Nucleus accumbens (tissue), 56 donors: ENCODE results near the gene PRPF31.
"Not testable (repeated sequence)": the region's sequence is repeated elsewhere in the genome, so short reads cannot be mapped to it uniquely, and the experiment has no call there.

Experiments
- DNase-seq, 56 donors: peaks; one replicate each; lab custom pipeline; 2025; lab: John Stamatoyannopoulos, UW

PRPF31 gene, protein sequence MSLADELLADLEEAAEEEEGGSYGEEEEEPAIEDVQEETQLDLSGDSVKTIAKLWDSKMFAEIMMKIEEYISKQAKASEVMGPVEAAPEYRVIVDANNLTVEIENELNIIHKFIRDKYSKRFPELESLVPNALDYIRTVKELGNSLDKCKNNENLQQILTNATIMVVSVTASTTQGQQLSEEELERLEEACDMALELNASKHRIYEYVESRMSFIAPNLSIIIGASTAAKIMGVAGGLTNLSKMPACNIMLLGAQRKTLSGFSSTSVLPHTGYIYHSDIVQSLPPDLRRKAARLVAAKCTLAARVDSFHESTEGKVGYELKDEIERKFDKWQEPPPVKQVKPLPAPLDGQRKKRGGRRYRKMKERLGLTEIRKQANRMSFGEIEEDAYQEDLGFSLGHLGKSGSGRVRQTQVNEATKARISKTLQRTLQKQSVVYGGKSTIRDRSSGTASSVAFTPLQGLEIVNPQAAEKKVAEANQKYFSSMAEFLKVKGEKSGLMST

DNA sequence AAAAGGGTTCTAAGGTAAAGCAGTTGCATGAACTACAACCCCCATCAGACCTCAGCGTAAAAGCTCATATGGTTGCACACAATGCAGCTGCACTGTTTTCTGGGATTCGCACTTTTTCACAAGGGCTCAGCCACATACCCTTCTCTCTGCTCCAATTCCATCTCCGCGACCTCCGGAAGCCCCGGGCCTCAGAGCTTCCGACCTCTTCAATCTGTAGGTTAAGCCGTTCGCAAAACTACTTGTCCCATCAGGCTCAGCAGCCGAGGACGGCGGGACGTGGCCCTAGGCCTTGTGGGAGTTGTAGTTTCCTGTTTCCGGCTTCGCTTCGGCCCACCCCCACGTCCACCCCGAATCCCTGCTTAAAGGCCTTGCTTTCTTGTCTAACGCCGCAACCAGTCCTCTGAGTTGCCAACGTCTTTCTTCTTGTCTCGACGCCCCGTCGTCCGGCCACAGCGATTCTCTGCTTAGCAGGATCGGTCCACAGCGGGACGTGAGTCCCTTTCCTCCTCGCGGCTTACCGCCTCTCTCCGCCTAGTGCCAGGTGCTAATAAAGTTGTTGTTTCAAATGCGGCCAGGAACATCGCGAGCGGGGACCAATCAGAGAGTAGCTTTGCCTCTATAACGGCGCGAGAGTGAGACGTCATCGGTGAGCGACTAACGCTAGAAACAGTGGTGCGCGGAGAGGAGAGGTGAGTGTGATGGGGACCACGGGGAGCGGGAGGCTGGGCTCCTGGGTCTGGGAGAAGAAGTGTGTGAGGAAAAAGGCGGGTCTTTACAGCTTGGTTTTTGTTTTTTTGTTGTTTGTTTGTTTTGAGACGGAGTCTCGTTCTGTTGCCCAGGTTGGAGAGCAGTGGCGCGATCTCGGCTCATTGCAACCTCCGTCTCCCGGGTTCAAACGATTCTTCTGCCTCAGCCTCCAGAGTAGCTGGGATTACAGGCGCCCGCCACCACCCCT lies at the start of gene PRPF31, which contains the start of gene TFPT:
TSS of gene PRPF31 (plus strand) at position 646 of the 955 bp plus-strand sequence. CDS start 2,525 bp downstream, outside the sequence.
TSS of gene TFPT (minus strand) at position 549 of the 955 bp plus-strand sequence. CDS start at position 161, 388 bp downstream.
- peak; percentile 70 to 100 (median 96) for DNase-seq

DNA sequence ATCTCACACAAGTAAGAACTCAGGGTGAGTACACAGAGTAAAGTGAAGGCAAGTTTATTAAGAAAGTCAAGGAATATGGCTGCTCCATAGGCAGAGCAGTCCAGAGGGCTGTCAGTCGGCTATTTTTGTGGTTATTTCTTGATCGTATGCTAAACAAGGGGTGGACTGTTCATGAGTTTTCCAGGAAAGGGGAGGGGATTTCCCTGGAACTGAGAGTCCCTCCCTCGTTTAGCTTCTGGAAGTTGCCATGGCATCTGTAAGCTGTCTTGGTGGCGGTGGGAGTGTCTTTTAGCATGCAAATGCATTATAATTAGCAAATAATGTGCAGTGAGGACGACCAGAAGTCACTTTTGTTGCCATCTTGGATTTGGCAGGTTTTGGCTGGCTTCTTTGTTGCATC lies 46.1 kb upstream of the PRPF31 start:
- no peak for DNase-seq

DNA sequence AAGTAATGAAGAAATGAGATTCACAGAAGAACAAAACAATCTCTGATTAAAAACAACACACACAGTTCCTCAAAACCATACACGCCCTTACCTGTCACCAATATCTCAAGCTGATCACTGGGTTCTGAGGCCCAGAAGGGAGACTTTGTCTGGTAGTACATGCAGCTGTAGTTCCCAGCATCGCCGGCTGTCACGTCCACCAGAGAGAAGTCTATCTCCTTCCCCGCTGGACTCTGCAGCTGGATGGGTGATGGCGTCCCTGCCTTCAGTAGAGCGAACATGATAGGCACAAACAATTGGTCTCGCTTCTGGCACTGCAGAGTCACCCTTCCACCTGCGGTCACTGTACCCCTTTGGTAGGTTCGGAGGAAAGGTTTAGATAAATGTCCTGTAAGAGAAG lies 41.7 kb upstream of the PRPF31 start:
- no peak for DNase-seq

DNA sequence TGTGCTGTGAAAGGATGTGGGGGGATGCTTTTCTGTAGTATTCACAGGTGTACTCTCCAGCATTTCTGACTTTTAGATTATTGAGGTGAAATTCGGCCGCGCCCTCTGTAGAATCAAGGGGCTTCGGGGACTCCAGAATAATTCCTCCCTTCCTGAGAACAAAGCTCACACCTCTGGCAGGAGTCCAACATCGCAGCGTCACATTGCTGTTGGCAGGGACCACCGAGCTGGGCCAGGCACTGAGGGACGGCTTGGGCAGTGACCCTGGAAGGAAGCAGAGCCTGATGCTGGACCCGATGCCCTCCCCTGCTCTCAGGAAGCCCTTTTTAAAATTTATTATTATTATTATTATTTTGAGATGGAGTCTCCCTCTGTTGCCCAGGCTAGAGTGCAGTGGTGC lies 40.7 kb upstream of the PRPF31 start:
- no peak for DNase-seq

DNA sequence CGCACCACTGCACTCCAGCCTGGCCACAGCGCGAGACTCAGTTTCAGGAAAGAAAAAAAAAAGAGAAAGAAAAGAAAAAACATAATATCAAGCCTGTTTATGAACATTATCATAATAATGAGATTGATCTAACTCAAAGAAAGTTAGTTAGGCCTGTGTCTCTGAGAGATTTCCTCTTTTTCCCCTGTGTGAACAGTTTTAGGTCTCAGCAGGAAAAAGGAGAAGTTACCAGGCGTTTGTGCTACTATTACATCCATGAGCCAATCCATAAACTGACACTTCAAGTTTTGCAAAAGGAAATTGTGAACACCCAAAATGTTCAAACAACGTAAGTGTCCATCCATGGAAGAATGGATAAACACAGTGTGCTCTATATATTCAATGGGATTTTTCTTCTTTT lies 38.2 kb upstream of the PRPF31 start:
- DNase-seq = no peak

DNA sequence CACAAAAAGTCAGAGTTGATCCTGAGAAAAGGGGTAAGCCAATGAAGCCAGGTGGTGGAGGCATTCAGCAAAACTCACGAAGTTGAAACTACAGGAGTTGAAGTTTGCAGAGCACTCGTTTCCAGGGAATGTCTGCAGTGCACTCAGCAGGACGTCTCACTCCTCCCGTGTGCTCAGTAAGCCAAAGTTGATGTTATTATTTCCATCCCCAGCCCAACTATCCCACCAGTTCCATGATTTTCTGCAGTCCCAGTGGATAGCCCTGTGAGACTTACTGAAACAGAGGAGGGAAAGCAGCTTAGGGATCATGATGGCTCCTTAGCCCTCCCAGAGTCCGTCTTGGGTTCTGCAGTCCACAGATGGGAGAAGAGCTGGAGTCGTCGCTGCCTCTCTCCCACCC lies 34.5 kb upstream of the PRPF31 start, which contains the start of gene TARM1:
TSS of gene TARM1 (minus strand) at position 334 of the 400 bp plus-strand sequence. CDS start at position 309, 25 bp downstream.
- DNase-seq = no peak

DNA sequence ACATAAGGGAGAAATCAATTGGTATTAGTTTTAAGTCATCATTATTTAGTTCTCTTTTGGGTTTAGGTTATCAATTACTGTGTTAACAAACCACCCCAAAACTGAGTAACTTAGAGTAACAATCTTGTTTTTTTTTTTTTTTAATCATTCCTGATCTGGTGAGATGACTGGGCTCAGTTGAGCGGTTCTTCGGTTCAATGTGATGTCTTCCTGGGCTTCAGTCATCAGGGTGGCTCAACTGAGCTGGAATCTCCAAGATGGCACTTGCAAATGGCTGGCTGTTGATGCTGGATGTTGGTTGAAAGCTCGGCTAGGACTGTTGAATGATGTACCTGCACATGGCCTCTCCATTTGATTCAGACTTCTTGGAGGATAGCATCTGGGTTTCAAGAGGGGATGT lies 31.1 kb upstream of the PRPF31 start:
- DNase-seq = no peak

DNA sequence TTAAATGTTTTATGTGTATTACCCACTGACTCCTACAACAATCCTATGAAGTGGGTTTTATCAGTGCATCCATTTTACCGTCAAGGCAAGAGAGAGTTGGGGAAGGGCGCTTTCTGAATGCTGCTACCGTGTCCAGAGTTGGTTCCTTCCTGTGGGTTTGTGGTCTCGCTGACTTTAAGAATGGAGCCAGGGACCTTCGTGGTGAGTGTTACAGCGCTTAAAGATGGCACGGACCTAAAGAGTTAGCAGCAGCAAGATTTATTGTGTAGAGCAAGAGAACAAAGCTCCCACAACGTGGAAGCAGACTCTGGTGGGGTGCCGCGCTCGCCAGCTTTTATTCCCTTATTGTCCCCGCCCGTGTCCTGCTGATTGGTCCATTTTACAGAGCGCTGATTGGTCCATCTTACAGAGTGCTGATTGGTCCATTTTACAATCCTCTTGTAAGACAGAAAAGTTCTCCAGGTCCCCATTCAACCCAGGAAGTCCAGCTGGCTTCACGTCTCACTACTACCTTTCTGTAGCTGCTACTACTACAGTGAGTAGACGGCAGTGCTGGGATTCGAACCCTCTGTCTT lies 21.0 kb upstream of the PRPF31 start:
- no peak for DNase-seq

DNA sequence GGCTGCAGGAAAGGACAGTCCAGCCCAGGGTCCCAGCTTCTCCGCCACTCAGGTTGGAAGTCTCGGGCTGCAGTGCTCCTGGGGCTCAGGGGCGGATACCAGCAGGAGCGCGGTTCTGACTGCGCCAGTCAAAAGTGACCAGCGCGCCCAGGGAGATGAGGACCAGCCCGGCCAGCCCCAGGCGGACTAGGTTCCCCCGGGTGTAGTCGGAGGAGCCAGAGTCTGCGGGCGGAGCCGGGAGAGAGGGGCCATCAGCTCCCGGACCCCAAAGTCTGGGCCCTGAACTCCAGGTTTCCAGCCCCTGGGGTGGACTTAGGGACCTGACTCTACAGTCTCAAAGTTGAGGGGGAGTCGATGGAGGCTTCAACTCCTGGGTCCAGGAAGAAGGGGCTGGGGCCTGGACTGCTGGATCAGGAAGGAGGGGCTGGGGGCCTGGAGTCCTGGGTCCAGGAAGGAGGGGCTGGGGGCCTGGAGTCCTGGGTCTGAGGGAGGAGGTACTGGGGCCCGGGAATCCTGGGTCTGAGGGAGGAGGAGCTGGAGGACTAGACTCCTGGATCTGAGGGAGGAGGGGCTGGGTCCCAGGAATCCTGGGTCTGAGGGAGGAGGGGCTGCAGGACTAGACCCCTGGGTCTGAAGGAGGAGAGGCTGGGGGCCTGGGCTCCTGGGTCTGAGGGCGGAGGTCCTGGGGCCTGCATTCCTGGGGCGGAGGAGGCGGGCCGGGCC lies 20.3 kb upstream of the PRPF31 start:
- DNase-seq = no peak

DNA sequence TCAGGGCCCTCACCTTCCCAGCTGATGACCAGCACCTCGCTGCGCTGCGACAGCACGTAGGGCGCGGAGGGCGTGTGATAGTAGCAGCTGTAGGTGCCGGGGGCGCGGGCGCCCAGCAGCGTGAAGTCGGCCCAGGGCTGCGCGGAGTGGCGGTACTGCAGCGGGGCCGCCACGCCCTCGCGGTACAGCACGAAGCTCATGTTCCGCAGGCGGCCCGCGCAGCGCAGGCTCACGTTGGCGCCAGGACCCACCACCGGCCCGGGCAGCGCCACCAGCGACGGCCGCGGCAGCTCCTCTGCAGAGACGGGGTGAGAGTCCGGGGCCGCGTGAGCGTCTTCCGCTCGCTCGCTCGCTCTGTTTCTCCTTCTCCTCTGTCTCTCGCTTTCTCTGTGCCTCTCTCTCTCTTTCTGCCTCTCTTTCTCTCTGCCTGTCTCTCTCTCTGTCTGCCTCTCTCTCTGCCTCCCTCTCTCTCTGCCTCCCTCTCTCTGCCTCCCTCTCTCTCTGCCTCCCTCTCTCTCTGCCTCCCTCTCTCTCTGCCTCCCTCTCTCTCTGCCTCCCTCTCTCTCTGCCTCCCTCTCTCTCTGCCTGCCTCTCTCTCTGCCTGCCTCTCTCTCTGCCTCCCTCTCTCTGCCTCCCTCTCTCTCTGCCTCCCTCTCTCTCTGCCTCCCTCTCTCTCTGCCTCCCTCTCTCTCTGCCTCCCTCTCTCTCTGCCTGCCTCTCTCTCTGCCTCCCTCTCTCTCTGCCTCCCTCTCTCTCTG lies 19.5 kb upstream of the PRPF31 start:
- peak in 2 of 56 donors; percentile 5 to 8 for DNase-seq

DNA sequence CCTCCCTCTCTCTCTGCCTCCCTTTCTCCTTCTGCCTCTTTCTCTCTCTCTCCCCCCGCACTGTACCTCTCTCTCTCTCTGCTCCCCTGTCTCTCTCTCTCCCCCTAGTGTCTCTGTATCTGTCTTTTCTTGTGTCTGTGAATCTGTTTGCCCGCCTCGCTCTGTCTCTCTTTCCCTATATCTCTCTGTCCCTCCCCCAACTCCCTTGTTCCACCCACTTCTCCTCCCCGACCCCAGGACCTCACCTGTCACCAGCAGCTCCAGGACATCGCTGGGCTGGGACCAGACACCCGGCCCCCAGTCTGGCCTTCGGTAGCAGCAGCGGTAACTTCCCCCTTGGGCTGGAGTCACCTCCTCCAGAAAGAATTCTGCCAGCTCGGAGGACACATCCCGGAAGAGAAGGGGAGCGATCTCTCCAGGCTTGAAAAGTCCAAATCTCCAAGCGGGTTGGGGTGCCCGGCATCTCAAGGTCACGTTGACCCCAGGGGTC lies 18.9 kb upstream of the PRPF31 start:
- no peak for DNase-seq

DNA sequence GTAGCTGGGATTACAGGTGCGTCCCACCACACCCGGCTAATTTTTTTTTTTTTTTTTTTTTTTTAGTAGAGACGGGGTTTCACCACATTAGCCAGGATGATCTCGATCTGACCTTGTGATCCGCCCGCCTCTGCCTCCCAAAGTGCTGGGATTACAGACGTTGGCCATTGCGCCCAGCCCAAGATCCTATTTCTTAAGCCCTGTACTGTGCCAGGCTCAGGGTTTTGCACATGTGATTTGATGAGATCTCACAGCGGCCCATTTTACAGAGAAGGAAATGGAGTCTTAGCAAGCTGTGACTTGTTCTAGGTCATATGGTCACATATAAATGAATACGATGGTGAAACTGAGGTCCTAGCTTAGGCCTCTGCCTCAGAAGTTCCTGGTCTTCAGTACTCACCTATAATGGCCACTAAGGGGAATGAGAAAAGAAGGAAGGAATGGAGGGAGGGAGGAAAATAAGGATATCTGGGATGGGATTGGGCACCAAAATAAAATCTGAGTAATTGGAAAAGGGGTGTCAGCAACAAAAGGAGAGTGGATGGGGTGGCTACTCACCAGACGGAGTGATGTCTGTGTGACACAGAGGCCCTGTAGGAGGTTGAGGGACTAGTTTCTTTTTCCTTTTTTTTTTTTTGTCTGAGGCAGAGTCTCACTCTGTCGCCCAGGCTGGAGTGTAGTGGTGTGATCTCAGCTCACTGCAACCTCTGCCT lies 16.2 kb upstream of the PRPF31 start:
- no peak for DNase-seq

DNA sequence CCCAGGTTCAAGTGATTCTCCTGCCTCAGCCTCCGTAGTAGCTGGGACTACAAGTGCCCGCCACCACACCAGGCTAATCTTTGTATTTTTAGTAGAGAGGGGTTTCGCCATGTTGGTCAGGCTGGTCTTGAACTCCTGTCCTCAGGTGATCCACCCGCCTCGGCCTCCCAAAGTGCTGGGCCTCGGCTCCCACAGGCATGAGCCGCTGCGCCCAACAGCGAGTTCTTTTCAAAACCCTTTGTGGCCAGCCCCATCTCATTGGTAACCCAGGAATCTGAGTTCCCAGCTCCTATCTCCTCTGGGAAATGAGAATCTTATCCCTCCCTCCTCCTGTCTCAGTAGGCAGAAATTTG lies 15.7 kb upstream of the PRPF31 start:
- DNase-seq = not testable (repeated sequence)

DNA sequence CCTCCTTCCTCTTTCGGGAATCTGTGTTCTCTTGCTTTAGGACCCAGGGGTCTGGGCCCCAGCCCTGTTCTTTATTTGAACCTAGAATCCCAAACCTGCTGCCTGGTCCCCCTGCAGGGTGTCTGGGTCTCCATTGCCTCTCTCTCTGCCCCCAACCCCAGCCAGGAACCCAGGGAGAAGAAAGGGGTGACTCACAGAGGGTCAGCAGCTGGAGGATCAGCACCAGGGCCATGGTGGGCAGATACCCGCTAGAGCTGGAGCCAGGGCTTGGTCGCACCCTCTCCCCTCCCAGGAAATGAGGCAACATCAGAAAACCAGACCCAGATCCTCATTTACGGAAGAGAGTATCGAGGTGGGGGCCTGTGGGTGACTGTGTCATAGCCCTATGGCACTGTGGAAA lies 15.0 kb upstream of the PRPF31 start, which contains the start of gene OSCAR:
TSS of gene OSCAR (minus strand) at position 243 of the 400 bp plus-strand sequence. CDS start at position 232, 11 bp downstream.
- DNase-seq = peak in 6 of 56 donors; percentile 3 to 33 (median 10)

DNA sequence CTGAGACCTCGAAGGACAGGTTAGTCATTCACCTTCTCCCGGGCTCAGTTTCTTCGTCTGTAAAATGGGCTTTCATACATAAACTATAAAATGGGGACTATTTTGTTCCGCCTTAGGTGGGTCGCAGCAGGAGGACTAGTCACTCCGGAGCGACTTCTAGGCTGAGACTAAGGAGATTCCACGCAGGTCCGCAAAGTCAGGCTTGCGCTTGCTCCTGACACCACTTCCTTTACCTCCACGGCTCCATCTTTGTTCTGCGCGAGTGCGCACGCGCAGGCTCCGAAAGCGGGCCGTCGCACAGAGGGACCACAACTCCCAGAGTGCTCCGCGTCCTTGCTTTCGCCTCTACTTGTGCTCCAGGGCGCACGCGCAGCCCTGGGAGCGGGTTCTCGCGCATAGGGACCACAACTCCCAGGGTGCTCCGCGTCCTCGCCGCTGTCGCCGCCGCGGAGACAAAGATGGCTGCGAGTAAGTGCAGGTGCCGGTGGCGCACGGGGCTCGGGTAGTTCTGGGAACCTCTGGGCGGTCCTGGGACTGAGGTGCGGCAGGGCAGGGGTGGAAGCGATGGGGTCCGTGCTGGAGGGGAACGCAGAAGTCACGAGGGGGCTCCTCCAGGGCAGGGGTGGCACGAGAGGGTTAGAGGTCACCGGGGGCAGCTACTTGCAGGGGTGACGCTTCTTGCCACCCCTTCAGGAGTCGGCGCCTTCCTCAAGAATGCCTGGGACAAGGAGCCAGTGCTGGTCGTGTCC lies 13.0 kb upstream of the PRPF31 start, which contains the start of gene NDUFA3:
TSS of gene NDUFA3 (plus strand) at position 435 of the 749 bp plus-strand sequence. CDS start at position 459, 24 bp downstream.
- peak; percentile 76 to 99 (median 96) for DNase-seq

DNA sequence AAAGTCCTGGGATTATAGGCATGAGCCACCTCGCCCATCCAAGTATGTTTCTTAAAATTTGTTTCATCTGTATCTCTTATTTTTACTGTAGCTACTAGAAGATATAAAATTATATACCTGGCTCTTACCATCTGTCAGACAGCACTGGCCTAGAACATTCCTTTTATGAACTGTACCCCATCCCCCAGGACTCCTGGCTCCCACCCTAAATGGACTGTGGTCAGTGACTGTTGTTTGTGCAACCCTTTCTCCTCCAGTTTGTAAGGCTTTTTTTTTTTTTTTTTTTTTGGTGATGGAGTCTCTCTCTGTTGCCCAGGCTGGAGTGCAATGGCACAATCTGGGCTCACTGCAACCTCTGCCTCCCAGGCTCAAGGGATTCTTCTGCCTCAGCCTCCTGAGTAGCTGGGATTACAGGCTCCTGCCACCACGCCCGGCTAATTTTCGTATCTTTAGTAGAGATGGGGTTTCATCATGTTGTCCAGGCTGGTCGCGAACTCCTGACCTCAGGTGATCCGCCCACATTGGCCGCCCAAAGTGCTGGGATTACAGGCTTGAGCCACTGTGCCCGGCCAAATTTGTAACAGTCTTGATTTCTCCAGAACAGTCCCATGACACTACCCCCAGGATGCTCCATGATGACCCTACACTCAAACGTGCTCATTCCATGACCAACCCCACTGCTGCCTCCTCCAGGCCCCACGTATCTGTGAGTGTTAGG lies 10.4 kb upstream of the PRPF31 start:
- DNase-seq = no peak

DNA sequence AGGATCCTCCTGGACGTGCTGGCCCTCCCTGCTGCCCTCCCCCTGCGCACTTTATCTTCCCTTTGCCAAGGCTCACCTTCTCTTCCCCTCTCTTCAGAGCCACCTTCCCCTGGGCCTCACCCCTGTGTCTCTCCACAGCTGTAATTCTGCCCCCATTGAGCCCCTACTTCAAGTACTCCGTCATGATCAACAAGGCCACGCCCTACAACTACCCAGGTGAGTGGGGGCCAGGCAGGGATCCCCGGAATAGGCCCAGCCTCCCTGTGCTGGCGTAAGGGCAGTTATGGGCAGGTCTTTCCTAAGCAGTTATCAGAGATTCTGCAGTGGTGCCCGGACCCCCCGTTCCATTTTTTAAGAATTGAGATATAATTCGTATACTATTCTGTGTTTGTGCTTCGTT lies 9.8 kb upstream of the PRPF31 start:
- no peak for DNase-seq
